Gastrocnemius medialis (tissue), 4 donors: ENCODE measurements around the gene SP3.

ENCODE experiments used
- CTCF ChIP-seq, 5 experiments: fragments of 450-650 bp in 3 of 5; fragments of 200-600 bp in 2 of 5; sonication (generic) in 2 of 5; IDR thresholded peaks in 4 of 5; conservative IDR thresholded peaks in 1 of 5; 1 replicate in 4 of 5; 2 replicates in 1 of 5; pipeline ENCODE4 v1.5.1; 2016 to 2019; ENCODE audit warnings: antibody characterized with exemption in 5 of 5, mild to moderate bottlenecking in 3 of 5, moderate library complexity in 3 of 5
- POLR2A ChIP-seq, 2 donors: fragments of 450-650 bp; IDR thresholded peaks; one replicate each; pipeline ENCODE4 v1.6.1; 2017; ENCODE audit warnings: antibody characterized with exemption in 2 of 2, mild to moderate bottlenecking in 2 of 2, moderate library complexity in 2 of 2

- TF ChIP-seq CTCF (IDR thresholded peaks at IDR 0.05 in 4 of 5, conservative IDR thresholded peaks at IDR 0.05 in 1 of 5) (no peak), POLR2A (IDR thresholded peaks at IDR 0.05) (no peak)
Observed at GRCh38 chr2:173982182-173982714, 17.1 kb upstream of the SP3 start.
